Liver (tissue), 3 donors: Measurements from ENCODE around the gene KCNMA1.

Experiments used
- ATF3 ChIP-seq: IDR thresholded peaks from 2 replicates; pipeline ENCODE4 v1.6.1; 2016; ENCODE audit warnings: antibody characterized with exemption
- CTCF ChIP-seq: fragments of 150-350 bp; IDR thresholded peaks from 2 replicates; pipeline ENCODE4 v1.5.1; 2017; ENCODE audit warnings: improper control_type of control experiment, low read depth, low read length; ENCODE audit not compliant: missing input control
- EGR1 ChIP-seq, 2 donors: IDR thresholded peaks; 2 replicates each; pipeline ENCODE4 v1.6.1; 2016 to 2018; ENCODE audit warnings: antibody characterized with exemption in 2 of 2, low read depth in 2 of 2
- GABPA ChIP-seq, 2 donors: IDR thresholded peaks in 1 of 2; conservative IDR thresholded peaks in 1 of 2; 2 replicates each; pipeline ENCODE4 v1.6.1; 2016; ENCODE audit warnings: antibody characterized with exemption in 2 of 2, mild to moderate bottlenecking in 1 of 2, moderate library complexity in 1 of 2
- HNF4A ChIP-seq, 2 donors: conservative IDR thresholded peaks; 2 replicates each; pipeline ENCODE4 v1.6.1; 2016; ENCODE audit warnings: antibody characterized with exemption in 2 of 2, mild to moderate bottlenecking in 2 of 2
- JUND ChIP-seq, 2 donors: IDR thresholded peaks; 2 replicates each; pipeline ENCODE4 v1.6.1; 2016; ENCODE audit warnings: antibody characterized with exemption in 2 of 2
- MAX ChIP-seq: IDR thresholded peaks from 2 replicates; pipeline ENCODE4 v1.6.1; 2016; ENCODE audit warnings: antibody characterized with exemption
- RAD21 ChIP-seq, 2 donors: IDR thresholded peaks; 2 replicates each; pipeline ENCODE4 v1.6.1; 2016; ENCODE audit warnings: antibody characterized with exemption in 2 of 2, mild to moderate bottlenecking in 2 of 2
- REST ChIP-seq: IDR thresholded peaks from 2 replicates; pipeline ENCODE4 v1.6.1; 2016; ENCODE audit warnings: antibody characterized with exemption, mild to moderate bottlenecking
- TAF1 ChIP-seq: conservative IDR thresholded peaks from 2 replicates; pipeline ENCODE4 v1.6.1; 2016; ENCODE audit warnings: antibody characterized with exemption, mild to moderate bottlenecking
- ZBTB33 ChIP-seq: IDR thresholded peaks from 2 replicates; pipeline ENCODE4 v1.6.1; 2016; ENCODE audit warnings: antibody characterized with exemption
- donor health status: healthy.
- donor health status: healthy.

GRCh38 chr10:77625379-77625778, 12.2 kb downstream of the KCNMA1 start:
- TF ChIP-seq CTCF (no peak), TAF1 (no peak), RAD21 (IDR thresholded peaks at IDR 0.05) (no peak), JUND (IDR thresholded peaks at IDR 0.05) (no peak), HNF4A (conservative IDR thresholded peaks at IDR 0.05) (no peak), GABPA (IDR thresholded peaks at IDR 0.05 in 1 of 2, conservative IDR thresholded peaks at IDR 0.05 in 1 of 2) (no peak), EGR1 (IDR thresholded peaks at IDR 0.05; ENCODE audit: low read depth in 2 of 2) (no peak), MAX (no peak), ATF3 (no peak), REST (no peak), ZBTB33 (no peak)
